Heart right ventricle (tissue), 16 donors: Measurements from ENCODE around the gene ARPC4. TPM values are rescaled to one million over a fixed set of nuclear protein-coding genes. Genes with fewer than 3 reads are reported as not detected.

Source experiments
- ATAC-seq, 8 donors: fragments of 200-7000 bp; cut with Tn5 transposase; one replicate each; pipeline ENCODE4 v1.9.1; 2020; ENCODE audit warnings: mild to moderate bottlenecking in 8 of 8, moderate library complexity in 8 of 8, moderate number of reproducible peaks in 1 of 8
- DNase-seq, 2 donors: peaks; one replicate each; pipeline ENCODE4 v3.0.0-alpha.2; 2020
- H3K27ac ChIP-seq, 10 donors: fragments of 200-600 bp; sonication (generic) in 2 of 10; one replicate each; pipeline versions ENCODE4 v1.5.0 to v1.8.0; 2020 to 2022; ENCODE audit warnings: mild to moderate bottlenecking in 3 of 10
- H3K27me3 ChIP-seq, 7 donors: fragments of 200-600 bp; one replicate each; pipeline ENCODE4 v1.8.0; 2021 to 2022; ENCODE audit warnings: mild to moderate bottlenecking in 2 of 7
- H3K36me3 ChIP-seq, 9 donors: fragments of 200-600 bp; sonication (generic) in 1 of 9; one replicate each; pipeline versions ENCODE4 v1.5.0 to v1.8.0; 2020 to 2022; ENCODE audit warnings: mild to moderate bottlenecking in 2 of 9
- H3K4me1 ChIP-seq, 9 donors: fragments of 200-600 bp; sonication (generic) in 1 of 9; one replicate each; pipeline versions ENCODE4 v1.5.0 to v1.8.0; 2020 to 2022; ENCODE audit warnings: mild to moderate bottlenecking in 4 of 9
- H3K4me3 ChIP-seq, 10 donors: fragments of 200-600 bp; sonication (generic) in 2 of 10; one replicate each; pipeline versions ENCODE4 v1.5.0 to v1.8.0; 2020 to 2022; ENCODE audit warnings: mild to moderate bottlenecking in 7 of 10, moderate library complexity in 2 of 10
- H3K9me3 ChIP-seq, 11 donors: fragments of 200-600 bp in 10 of 11; sonication (generic) in 2 of 11; one replicate each; pipeline versions ENCODE4 v1.5.0 to v1.8.0; 2013 to 2022; ENCODE audit warnings: mild to moderate bottlenecking in 2 of 11, control low read depth in 1 of 11, moderate library complexity in 1 of 11
- WGBS, 2 donors: extraction: QIAGEN DNeasy Blood & Tissue Kit; methylation state at CpG; one replicate each; pipeline ENCODE4 v1.1.7; 2013; ENCODE audit warnings: inconsistent platforms in 1 of 2; 5-methylcytosine and 5-hydroxymethylcytosine counted together
- intact Hi-C, 10 donors: fragments of 100-400 bp; cut with DNase I; formaldehyde crosslinking; loops; one replicate each; pipeline versions ENCODE4 v1.11.1 to v1.14.2; 2022
- polyA plus RNA-seq, 2 donors: library from polyadenylated mRNA; stranded (reverse); fragments of 200-250 nt; gene quantifications; one replicate each; pipeline ENCODE4 v1.2.3, GENCODE V29; 2013
- total RNA-seq, 10 donors: library from RNA; stranded (reverse); fragmentation: NEBNext Ultra II Directional in 3 of 10; extraction: Animal tissue kit (Norgen Biotek cat#: 25700) in 3 of 10; gene quantifications; one replicate each; pipeline versions ENCODE4 v1.2.1 to v1.2.4, GENCODE V29; 2021 to 2023
- TF ChIP-seq, protein P1 (sequence below), 9 donors: fragments of 200-600 bp; sonication (generic) in 2 of 9; IDR thresholded peaks; one replicate each; pipeline versions ENCODE4 v1.5.0 to v1.8.0; 2021 to 2022; ENCODE audit warnings: antibody characterized with exemption in 9 of 9, mild to moderate bottlenecking in 5 of 9, moderate library complexity in 1 of 9
- donor health status: Arrhythmogenic right ventricular cardiomyopathy.
- donor health status: ischemic (EF 13 %, LVEDD 7.1; RV severe dilation, severe dysfunction).
- donor health status: healthy with polysubstance abuse.
- donor health status: DM: no; HTN: yes; CAD: no.
- donor health status: DM: no; HTN: no; CAD: no.
- donor health status: ischemic (EF 25% LVEDD 6.9; RV normal size, moderate dysfunction).
- donor health status: ischemic (EF 25% LVEDD 5.7; RV mildly dilated, moderate dysfunction).
- donor health status: healthy.
- donor health status: DM: yes; HTN: yes; CAD: no.
- donor health status: Ischemic cardiomyopathy.
- donor health status: ischemic (EF 35%, LVEDD 5.7; RV mildly dilated, moderate dysfunction).
- donor health status: nonischemic (EF 11% LVEDD 7.7; RV severe dilation, severe dysfunction).
- donor health status: DM: yes; HTN: yes; CAD: no.
- donor health status: PGD.
- donor health status: ischemic (EF 29% LVEDD 5.4; RV normal size, mild dysfunction).
- donor health status: nonischemic (EF 23%, LVEDD 6.1; RV moderate dilation, normal function).

Gene ARPC4
- total and polyA plus RNA-seq, 12 donors = 27.9 to 111 (median 55.0) TPM

DNA sequence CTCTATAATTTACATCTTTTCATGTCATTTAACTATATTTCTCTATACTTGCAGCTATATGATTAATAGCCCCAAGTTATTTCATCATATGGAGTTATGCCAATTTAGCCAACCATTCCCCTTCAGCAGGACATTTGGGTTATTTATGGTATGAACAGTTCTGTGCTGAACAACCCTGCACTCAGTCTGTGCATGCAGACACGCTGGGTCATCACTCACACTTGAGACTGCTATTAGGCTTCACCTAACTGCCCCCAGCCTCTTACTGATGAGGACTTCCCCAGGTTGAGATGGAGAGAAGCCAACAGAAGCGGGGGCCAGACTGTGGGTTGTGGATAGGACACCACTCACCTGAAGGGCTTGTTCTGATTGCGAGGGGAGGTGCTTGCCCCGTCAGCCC lies 7.9 kb upstream of the ARPC4 start:
- ATAC-seq (no peak), DNase-seq (no peak)
- Histone ChIP-seq H3K4me3 (no peak overlapping the region), H3K27ac (no peak overlapping the region), H3K9me3 (no peaks in the 10 kb centered on the region), H3K36me3 (peaks cover 0 to 98% (median 40%) of the 10 kb centered on the region in 9 donors), H3K4me1 (peaks cover 0 to 34% (median 0%) of the 10 kb centered on the region in 9 donors), H3K27me3 (no peaks in the 10 kb centered on the region)
- TF ChIP-seq, protein P1, sequence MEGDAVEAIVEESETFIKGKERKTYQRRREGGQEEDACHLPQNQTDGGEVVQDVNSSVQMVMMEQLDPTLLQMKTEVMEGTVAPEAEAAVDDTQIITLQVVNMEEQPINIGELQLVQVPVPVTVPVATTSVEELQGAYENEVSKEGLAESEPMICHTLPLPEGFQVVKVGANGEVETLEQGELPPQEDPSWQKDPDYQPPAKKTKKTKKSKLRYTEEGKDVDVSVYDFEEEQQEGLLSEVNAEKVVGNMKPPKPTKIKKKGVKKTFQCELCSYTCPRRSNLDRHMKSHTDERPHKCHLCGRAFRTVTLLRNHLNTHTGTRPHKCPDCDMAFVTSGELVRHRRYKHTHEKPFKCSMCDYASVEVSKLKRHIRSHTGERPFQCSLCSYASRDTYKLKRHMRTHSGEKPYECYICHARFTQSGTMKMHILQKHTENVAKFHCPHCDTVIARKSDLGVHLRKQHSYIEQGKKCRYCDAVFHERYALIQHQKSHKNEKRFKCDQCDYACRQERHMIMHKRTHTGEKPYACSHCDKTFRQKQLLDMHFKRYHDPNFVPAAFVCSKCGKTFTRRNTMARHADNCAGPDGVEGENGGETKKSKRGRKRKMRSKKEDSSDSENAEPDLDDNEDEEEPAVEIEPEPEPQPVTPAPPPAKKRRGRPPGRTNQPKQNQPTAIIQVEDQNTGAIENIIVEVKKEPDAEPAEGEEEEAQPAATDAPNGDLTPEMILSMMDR (IDR thresholded peaks at IDR 0.05) = no peak
- 94% methylated on average over 4 of the region's 4 CpGs for WGBS, 2 donors
- intact Hi-C loops = no loop called here

- intact Hi-C loops = no loop called here
- Histone ChIP-seq H3K27me3 (no peaks in the 10 kb centered on the region), H3K27ac (no peak overlapping the region), H3K4me3 (no peak overlapping the region), H3K36me3 (peaks cover 0 to 98% (median 34%) of the 10 kb centered on the region in 9 donors), H3K9me3 (no peaks in the 10 kb centered on the region), H3K4me1 (peaks cover 0 to 31% (median 0%) of the 10 kb centered on the region in 9 donors)
- TF ChIP-seq, protein P1 (IDR thresholded peaks at IDR 0.05) = no peak
- no peak for DNase-seq
- 70 to 76% methylated on average over 7 of the region's 7 CpGs for WGBS, 2 donors
- ATAC-seq = no peak
Measured at GRCh38 chr3:9785602-9786001, 7.3 kb upstream of the ARPC4 start.

DNA sequence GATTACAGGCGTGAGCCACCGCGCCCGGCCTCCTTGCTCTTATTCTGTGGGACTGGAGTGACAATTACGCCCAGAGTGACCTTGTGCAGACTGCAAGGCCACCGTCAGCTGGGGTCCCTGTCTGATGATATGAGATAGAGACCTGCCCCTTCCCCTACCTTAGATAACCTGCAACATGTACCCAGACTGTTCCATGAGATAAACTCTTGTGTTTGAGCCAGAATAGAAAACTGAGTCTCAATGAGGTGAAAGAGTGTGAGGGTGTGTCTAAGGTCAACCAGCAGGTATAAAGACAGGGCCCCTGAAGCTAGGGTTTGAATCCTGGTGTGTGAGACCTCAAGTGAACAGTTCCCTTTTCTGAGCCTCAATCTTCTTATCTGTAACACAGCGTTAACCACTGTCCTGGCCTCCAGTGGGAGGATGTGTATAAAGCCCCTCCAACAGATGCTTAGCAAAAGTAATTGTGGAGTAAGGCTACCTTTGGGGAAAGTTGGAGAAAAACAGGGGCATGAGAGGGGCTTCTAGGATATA lies 6.6 kb upstream of the ARPC4 start:
- DNase-seq = no peak
- intact Hi-C loops = no loop called here
- WGBS, 2 donors = 85 to 93% methylated on average over 7 of the region's 7 CpGs
- TF ChIP-seq, protein P1 (IDR thresholded peaks at IDR 0.05) = no peak
- no peak overlapping the region for H3K4me3 ChIP-seq
- peaks cover 0 to 98% (median 28%) of the 10 kb centered on the region in 9 donors for H3K36me3 ChIP-seq
- no peaks in the 10 kb centered on the region for H3K9me3 ChIP-seq
- ATAC-seq = no peak
- no peak overlapping the region for H3K27ac ChIP-seq
- peaks cover 0 to 31% (median 5%) of the 10 kb centered on the region in 9 donors for H3K4me1 ChIP-seq
- no peaks in the 10 kb centered on the region for H3K27me3 ChIP-seq

DNA sequence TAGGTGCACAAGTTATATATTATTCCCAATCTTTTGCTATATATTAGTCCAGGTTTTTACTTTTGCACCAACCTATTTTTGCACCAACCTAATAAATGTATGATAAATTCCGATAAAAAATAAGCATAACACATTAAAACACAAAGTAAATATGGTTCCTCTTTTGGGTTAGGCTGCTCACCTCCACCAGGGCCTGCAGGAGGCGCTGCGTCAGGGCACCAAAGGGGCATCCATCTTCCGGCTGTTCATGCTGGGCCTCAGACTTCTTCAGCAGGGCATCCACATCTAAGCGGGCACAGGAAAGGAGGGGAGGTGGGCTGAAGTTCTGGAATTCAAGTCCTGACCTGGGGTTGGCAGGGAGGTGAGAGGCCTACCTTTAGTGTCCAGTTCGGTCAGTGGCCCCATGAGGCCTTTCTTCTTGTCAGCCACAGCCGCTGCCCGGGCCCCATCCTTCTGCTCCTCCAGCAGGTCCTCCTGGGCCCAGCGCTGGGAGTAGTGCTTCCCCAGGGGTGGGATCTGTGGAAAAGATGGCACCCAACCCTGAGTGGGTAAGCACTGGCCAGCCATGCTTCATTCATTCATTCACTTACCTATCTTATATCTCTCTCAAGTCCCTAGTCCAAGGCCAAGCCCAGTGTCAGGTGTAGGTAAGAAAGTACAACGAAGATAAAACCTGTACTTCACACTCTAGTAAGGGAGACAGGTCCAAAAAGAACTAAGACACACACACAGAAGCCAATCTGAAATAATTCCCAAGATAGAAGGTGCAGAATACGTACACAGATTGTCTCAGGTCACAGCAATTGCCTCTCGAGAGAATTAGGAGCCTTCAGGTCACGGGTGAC lies 5.8 kb upstream of the ARPC4 start:
- DNase-seq = no peak
- no peak for ATAC-seq
- 87 to 94% methylated on average over 13 of the region's 13 CpGs for WGBS, 2 donors
- H3K4me1 ChIP-seq = peaks cover 0 to 31% (median 12%) of the 10 kb centered on the region in 9 donors
- H3K4me3 ChIP-seq = no peak overlapping the region
- peaks cover 0 to 91% (median 27%) of the 10 kb centered on the region in 9 donors for H3K36me3 ChIP-seq
- no peaks in the 10 kb centered on the region for H3K9me3 ChIP-seq
- no peaks in the 10 kb centered on the region for H3K27me3 ChIP-seq
- intact Hi-C loops = no loop called here
- TF ChIP-seq, protein P1 (IDR thresholded peaks at IDR 0.05) = peak in 5 of 9 donors; percentile 9 to 47 (median 17)
- no peak overlapping the region for H3K27ac ChIP-seq
